K562 (cell line): ENCODE measurements around the gene SPARC. TPM values are rescaled to one million over a fixed set of nuclear protein-coding genes. Genes with fewer than 3 reads are reported as not detected.
A peak's percentile ranks its signal among the peaks of the same experiment; 100 is the strongest.

Experiments
- ATAC-seq: fragments of 200-7000 bp; cut with Tn5 transposase; 3 replicates; pipeline ENCODE4 v1.9.1; 2020; ENCODE audit warnings: moderate library complexity
- BruUV-seq: library from RNA; stranded (reverse); fragments of 400-500 nt; replicated peaks from 2 replicates; lab custom pipeline; 2021; lab: Mats Ljungman, UMichigan
- CTCF ChIA-PET: fragments of 300-600 bp; formaldehyde crosslinking; extraction: SDS; loops from one replicate; lab custom pipeline; 2021; ENCODE audit warnings: low intra/inter-chr PET ratio; lab: Yijun Ruan, JAX
- POLR2A ChIA-PET: fragments of 300-600, 350-650 bp; sonication (Branson Sonifier 250); formaldehyde crosslinking; extraction: SDS; loops from one replicate; lab custom pipeline; 2021; ENCODE audit warnings: antibody characterized with exemption, inconsistent platforms; lab: Yijun Ruan, JAX
- DNase-seq, 4 experiments: peaks; one replicate each; pipeline versions ENCODE4 v3.0.0 to v3.0.0-alpha.2; 2011 to 2018; ENCODE audit warnings: low spot score in 3 of 4, mixed read lengths in 3 of 4; ENCODE audit errors: extremely low read depth in 1 of 4
- FAIRE-seq: peaks from 2 replicates; lab custom pipeline; 2011; peaks lifted over from hg19 to GRCh38; lab: Jason Lieb, UNC
- H2AFZ ChIP-seq: 2 replicates; pipeline ENCODE4 v1.6.0; 2011; ENCODE audit warnings: low read depth, low read length, control low read depth, inconsistent platforms
- H3K27ac ChIP-seq: fragments of 200-600 bp; 3 replicates; pipeline ENCODE4 v1.8.0; 2011; ENCODE audit warnings: low read depth, mild to moderate bottlenecking, control low read depth, inconsistent platforms, low read length, moderate library complexity, mixed read lengths; ENCODE audit errors: extremely low read depth
- H3K27me3 ChIP-seq, 2 experiments: fragments of 300-600 bp in 1 of 2; 2 replicates in 1 of 2; 3 replicates in 1 of 2; pipeline versions ENCODE4 v1.6.0 to v1.8.0; 2011; ENCODE audit warnings: inconsistent platforms in 2 of 2, low read length in 2 of 2, mild to moderate bottlenecking in 1 of 2, mixed read lengths in 1 of 2, moderate library complexity in 1 of 2; ENCODE audit not compliant: control insufficient read depth in 2 of 2, insufficient read depth in 2 of 2
- H3K36me3 ChIP-seq: fragments of 300-600 bp; 3 replicates; pipeline ENCODE4 v1.8.0; 2011; ENCODE audit warnings: mild to moderate bottlenecking, low read length, inconsistent platforms; ENCODE audit not compliant: control insufficient read depth, insufficient read depth
- H3K4me1 ChIP-seq, 2 experiments: fragments of 200-600 bp in 1 of 2; replicated peaks in 1 of 2; 2 replicates in 1 of 2; 3 replicates in 1 of 2; pipeline versions ENCODE4 v1.5.1 to v1.8.0; 2011; ENCODE audit warnings: inconsistent platforms in 2 of 2, low read length in 2 of 2, mild to moderate bottlenecking in 1 of 2, mixed read lengths in 1 of 2, moderate library complexity in 1 of 2; ENCODE audit not compliant: control insufficient read depth in 2 of 2, insufficient read depth in 2 of 2
- H3K4me2 ChIP-seq: 2 replicates; pipeline ENCODE4 v1.6.1; 2011; ENCODE audit warnings: low read length, control low read depth, inconsistent platforms, mixed read lengths; ENCODE audit not compliant: insufficient read depth
- H3K4me3 ChIP-seq: fragments of 200-600 bp; sonication (generic), shearing (Covaris generic); 2 replicates; pipeline ENCODE4 v1.5.1; 2016; ENCODE audit warnings: control low read depth, inconsistent platforms
- H3K79me2 ChIP-seq: fragments of 200-600 bp; 3 replicates; pipeline ENCODE4 v1.8.0; 2011; ENCODE audit warnings: low read length, inconsistent platforms; ENCODE audit not compliant: control insufficient read depth, insufficient read depth
- H3K9ac ChIP-seq, 2 experiments: 2 replicates each; pipeline versions ENCODE4 v1.6.0 to v1.6.1; 2011; ENCODE audit warnings: low read depth in 2 of 2, low read length in 2 of 2, control low read depth in 1 of 2, inconsistent platforms in 1 of 2, mild to moderate bottlenecking in 1 of 2, mixed read lengths in 1 of 2; ENCODE audit not compliant: insufficient read depth in 1 of 2
- H3K9me1 ChIP-seq: one replicate; pipeline ENCODE4 v1.6.0; 2011; ENCODE audit warnings: inconsistent platforms, mild to moderate bottlenecking, low read length, moderate library complexity; ENCODE audit not compliant: control insufficient read depth, insufficient read depth
- H3K9me3 ChIP-seq: replicated peaks from 2 replicates; pipeline ENCODE4 v1.5.1; 2011; ENCODE audit warnings: low read depth, low read length, inconsistent platforms; ENCODE audit not compliant: control insufficient read depth, insufficient read depth
- H4K20me1 ChIP-seq: replicated peaks from 2 replicates; pipeline ENCODE4 v1.6.1; 2011; ENCODE audit warnings: low read length, inconsistent platforms, mixed read lengths; ENCODE audit not compliant: control insufficient read depth, insufficient read depth
- ESRRB ChIP-seq: fragments of 250-450 bp; sonication (Bioruptor Pico); IDR thresholded peaks from 2 replicates; pipeline ENCODE4 v1.5.0; 2020; ENCODE audit warnings: mild to moderate bottlenecking, moderate library complexity, borderline replicate concordance
- FOXP1 ChIP-seq: sonication (generic); formaldehyde crosslinking; IDR thresholded peaks from 2 replicates; pipeline ENCODE4 v1.8.0; 2022; ENCODE audit warnings: mild to moderate bottlenecking, missing genetic modification reagents
- RFX5 ChIP-seq: IDR thresholded peaks from 2 replicates; pipeline ENCODE4 v1.6.1; 2011; ENCODE audit warnings: low read depth, mild to moderate bottlenecking, improper control_type of control experiment, low read length
- SNRNP70 ChIP-seq: fragments of 200-400 bp; formaldehyde crosslinking; optimal IDR thresholded peaks from 2 replicates; pipeline ENCODE3; 2017; ENCODE audit warnings: low read depth, low read length
- WGBS: fragments of 100-300 bp; shearing (Covaris generic); methylation state at CpG from one replicate; pipeline ENCODE4 v1.1.6; 2016; ENCODE audit warnings: low coverage, mixed read lengths; ENCODE audit not compliant: insufficient coverage; ENCODE audit errors: missing lambda C conversion rate; 5-methylcytosine and 5-hydroxymethylcytosine counted together
- in situ Hi-C: fragments of 300-500 bp; cut with MboI; formaldehyde crosslinking; loops from 4 replicates; pipeline ENCODE4 v1.15.0; 2018; ENCODE audit warnings: inconsistent platforms, mixed read lengths
- intact Hi-C: fragments of 100-400 bp; cut with micrococcal nuclease; formaldehyde crosslinking; loops from 2 replicates; pipeline ENCODE4 v1.14.2; 2022
- polyA plus RNA-seq, 8 experiments: library from polyadenylated mRNA; depleted of rRNA in 4 of 8; stranded (reverse) in 5 of 8; unstranded in 3 of 8; fragments of >200 nt; fragmentation: Nextera tagmentation in 2 of 8; fragmentation: Illumina TruSeq in 1 of 8; extraction: Ambion mirVana in 2 of 8; extraction: Trizol in 1 of 8; gene quantifications; 2 replicates each; pipeline versions ENCODE4 v1.2.1 to v1.2.3, GENCODE V29; 2011 to 2014; ENCODE audit warnings: inconsistent platforms in 1 of 8, missing spikeins in 1 of 8
- total RNA-seq, 7 experiments: library from RNA; depleted of rRNA in 6 of 7; stranded (reverse); fragments of >200 nt in 6 of 7; fragmentation: Illumina TruSeq in 2 of 7; extraction: Trizol in 2 of 7; gene quantifications; 2 replicates each; pipeline versions ENCODE4 v1.2.1 to v1.2.3, GENCODE V29; 2011 to 2021; ENCODE audit warnings: low replicate concordance in 1 of 7
- TF ChIP-seq, protein P1 (sequence below): fragments of 450-650 bp; IDR thresholded peaks from 2 replicates; pipeline ENCODE4 v1.6.1; 2014; ENCODE audit warnings: low read depth, mild to moderate bottlenecking, moderate library complexity, borderline replicate concordance

The SPARC gene
- total and polyA plus RNA-seq, 9 of the 15 experiments (the other 6 are each of a cell fraction or from before 2014, with no cell fraction given): 6.1 to 35.6 (median 12.2) TPM

DNA sequence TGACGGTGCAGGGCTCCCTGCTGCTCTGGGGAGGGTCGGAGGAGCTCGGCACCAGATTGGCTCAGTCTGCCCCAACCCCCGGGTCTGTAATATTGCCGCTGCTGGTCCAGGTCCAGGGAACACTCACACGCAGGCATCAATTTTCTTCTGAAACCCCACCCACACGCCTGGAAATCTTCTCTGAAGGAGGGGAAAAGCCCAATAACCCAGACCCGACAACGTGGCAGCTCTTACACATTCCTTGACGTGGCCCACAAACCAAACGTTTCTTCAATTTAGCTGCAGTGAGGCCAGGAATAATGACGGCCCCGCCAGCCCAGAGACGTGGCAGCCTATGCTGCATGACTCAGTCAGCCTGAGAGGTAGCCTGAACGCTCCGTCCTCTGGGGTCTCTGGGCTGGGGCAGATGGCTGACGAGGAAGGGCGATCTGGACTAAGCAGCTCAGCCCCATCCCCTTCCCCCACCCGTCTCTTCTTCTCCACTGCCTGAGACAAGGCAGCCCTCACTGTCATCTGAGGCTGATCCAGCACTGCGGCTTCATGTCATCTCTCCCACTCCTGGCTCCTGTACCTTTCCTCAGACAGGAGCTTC lies 9.9 kb upstream of the SPARC start:
- CTCF ChIA-PET: no interaction called here
- FAIRE-seq: no peak

More for the DNA sequence above, 9.9 kb upstream of the SPARC start:
- WGBS: 12% methylated on average over 17 of the region's 20 CpGs
- no peak for DNase-seq
- no peaks in the 10 kb centered on the region for H3K9me3 ChIP-seq
- no TSS peak for BruUV-seq
- H3K79me2 ChIP-seq: no peaks in the 10 kb centered on the region
- H3K4me2 ChIP-seq: no peak overlapping the region
- no peaks in the 10 kb centered on the region for H4K20me1 ChIP-seq
- no peak overlapping the region for H3K27ac ChIP-seq
- H3K4me3 ChIP-seq: no peak overlapping the region
- no peaks in the 10 kb centered on the region for H3K9me1 ChIP-seq
- intact Hi-C loops: no loop called here
- H3K9ac ChIP-seq: peak overlapping the region in 1 of 2 experiments; percentile 31; a peak in 1 of 4 replicates
- POLR2A ChIA-PET: no interaction called here
- peaks cover 3 to 6% of the 10 kb centered on the region in 2 experiments; a peak in 2 of 5 replicates for H3K4me1 ChIP-seq
- TF ChIP-seq, protein P1, sequence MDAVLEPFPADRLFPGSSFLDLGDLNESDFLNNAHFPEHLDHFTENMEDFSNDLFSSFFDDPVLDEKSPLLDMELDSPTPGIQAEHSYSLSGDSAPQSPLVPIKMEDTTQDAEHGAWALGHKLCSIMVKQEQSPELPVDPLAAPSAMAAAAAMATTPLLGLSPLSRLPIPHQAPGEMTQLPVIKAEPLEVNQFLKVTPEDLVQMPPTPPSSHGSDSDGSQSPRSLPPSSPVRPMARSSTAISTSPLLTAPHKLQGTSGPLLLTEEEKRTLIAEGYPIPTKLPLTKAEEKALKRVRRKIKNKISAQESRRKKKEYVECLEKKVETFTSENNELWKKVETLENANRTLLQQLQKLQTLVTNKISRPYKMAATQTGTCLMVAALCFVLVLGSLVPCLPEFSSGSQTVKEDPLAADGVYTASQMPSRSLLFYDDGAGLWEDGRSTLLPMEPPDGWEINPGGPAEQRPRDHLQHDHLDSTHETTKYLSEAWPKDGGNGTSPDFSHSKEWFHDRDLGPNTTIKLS: peak; percentile 40; the same call in 1 of the 2 replicates
- no peak for TF ChIP-seq RFX5
- no peak for TF ChIP-seq FOXP1 (CRISPR knock-in tag)
- no peak for TF ChIP-seq SNRNP70
- TF ChIP-seq ESRRB (CRISPR knock-in tag): no peak
- TF ChIP-seq, all 486 proteins: peak for 1
- Histone ChIP-seq H2AFZ (peak overlapping the region; percentile 75), H3K27me3 (peaks cover 0 to 4% of the 10 kb centered on the region in 2 experiments; a peak in 2 of 5 replicates), H3K36me3 (no peaks in the 10 kb centered on the region)
- in situ Hi-C loops: no loop called here
- peak; percentile 58 for ATAC-seq
